ENCODE measurements around the gene LDHB. TPM values are rescaled to one million over a fixed set of nuclear protein-coding genes. Genes with fewer than 3 reads are reported as not detected.

The LDHB gene
- total and polyA plus RNA-seq, 11 donors = 1,099 to 3,071 (median 2,070) TPM

GRCh38 chr12:21691515-21691914, 33.9 kb upstream of the LDHB start:
- Histone ChIP-seq H3K4me3 (no peak overlapping the region), H3K9me3 (peaks cover 0 to 27% (median 7%) of the 10 kb centered on the region in 12 donors), H3K27me3 (no peaks in the 10 kb centered on the region), H3K4me1 (no peaks in the 10 kb centered on the region), H3K36me3 (no peaks in the 10 kb centered on the region), H3K27ac (no peak overlapping the region)
- TF ChIP-seq POLR2A (IDR thresholded peaks at IDR 0.05) = no peak
- no peak for ATAC-seq
- intact Hi-C loops (cut with DNase I) = loop anchor here in 1 of 10 donors (10.0 kb wide), 1 partner anchor 763 kb away; no protein-coding TSS in a partner anchor
- 81 to 90% (median 83%) methylated on average over 1 of the region's 1 CpG for WGBS, 4 donors
- DNase-seq = no peak

GRCh38 chr12:21690704-21691368, 33.2 kb upstream of the LDHB start:
- Histone ChIP-seq H3K27me3 (peaks cover 0 to 2% (median 0%) of the 10 kb centered on the region in 9 donors), H3K36me3 (no peaks in the 10 kb centered on the region), H3K4me1 (no peaks in the 10 kb centered on the region), H3K4me3 (no peak overlapping the region), H3K27ac (no peak overlapping the region), H3K9me3 (peaks cover 0 to 27% (median 7%) of the 10 kb centered on the region in 12 donors)
- DNase-seq (no peak), ATAC-seq (no peak)
- TF ChIP-seq, protein P1, sequence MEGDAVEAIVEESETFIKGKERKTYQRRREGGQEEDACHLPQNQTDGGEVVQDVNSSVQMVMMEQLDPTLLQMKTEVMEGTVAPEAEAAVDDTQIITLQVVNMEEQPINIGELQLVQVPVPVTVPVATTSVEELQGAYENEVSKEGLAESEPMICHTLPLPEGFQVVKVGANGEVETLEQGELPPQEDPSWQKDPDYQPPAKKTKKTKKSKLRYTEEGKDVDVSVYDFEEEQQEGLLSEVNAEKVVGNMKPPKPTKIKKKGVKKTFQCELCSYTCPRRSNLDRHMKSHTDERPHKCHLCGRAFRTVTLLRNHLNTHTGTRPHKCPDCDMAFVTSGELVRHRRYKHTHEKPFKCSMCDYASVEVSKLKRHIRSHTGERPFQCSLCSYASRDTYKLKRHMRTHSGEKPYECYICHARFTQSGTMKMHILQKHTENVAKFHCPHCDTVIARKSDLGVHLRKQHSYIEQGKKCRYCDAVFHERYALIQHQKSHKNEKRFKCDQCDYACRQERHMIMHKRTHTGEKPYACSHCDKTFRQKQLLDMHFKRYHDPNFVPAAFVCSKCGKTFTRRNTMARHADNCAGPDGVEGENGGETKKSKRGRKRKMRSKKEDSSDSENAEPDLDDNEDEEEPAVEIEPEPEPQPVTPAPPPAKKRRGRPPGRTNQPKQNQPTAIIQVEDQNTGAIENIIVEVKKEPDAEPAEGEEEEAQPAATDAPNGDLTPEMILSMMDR (IDR thresholded peaks at IDR 0.05) = no peak
- no peak for TF ChIP-seq POLR2A (IDR thresholded peaks at IDR 0.05)
- WGBS, 4 donors = 78 to 86% (median 81%) methylated on average over 2 of the region's 2 CpGs
- intact Hi-C loops (cut with DNase I) = loop anchor here in 1 of 10 donors (10.0 kb wide), 1 partner anchor 764 kb away; no protein-coding TSS in a partner anchor

- Histone ChIP-seq H3K27ac (peak overlapping the region in 6 of 12 donors; percentile 17 to 53 (median 38)), H3K4me1 (peaks cover 0 to 16% (median 0%) of the 10 kb centered on the region in 12 donors), H3K36me3 (no peaks in the 10 kb centered on the region), H3K4me3 (no peak overlapping the region), H3K27me3 (peaks cover 0 to 2% (median 0%) of the 10 kb centered on the region in 9 donors), H3K9me3 (peaks cover 0 to 2% (median 0%) of the 10 kb centered on the region in 12 donors)
- ATAC-seq (peak in 3 of 4 donors; percentile 50 to 81 (median 65)), DNase-seq (no peak)
- 43 to 58% (median 49%) methylated on average over 3 of the region's 3 CpGs for WGBS, 4 donors
- TF ChIP-seq, protein P1 (IDR thresholded peaks at IDR 0.05) = no peak
- TF ChIP-seq POLR2A (IDR thresholded peaks at IDR 0.05) = no peak
- intact Hi-C loops (cut with DNase I) = loop anchor here in 4 of 10 donors (2.0 to 10.0 kb wide), 5 partner anchors 74 to 186 kb away; partner anchors contain the start of genes GOLT1B (in 2 of the 4) and RECQL (in 2 of the 4)
Observed at GRCh38 chr12:21683115-21683514, 25.5 kb upstream of the LDHB start.

- Histone ChIP-seq H3K9me3 (no peaks in the 10 kb centered on the region), H3K27ac (no peak overlapping the region), H3K36me3 (no peaks in the 10 kb centered on the region), H3K27me3 (no peaks in the 10 kb centered on the region), H3K4me1 (peaks cover 0 to 16% (median 0%) of the 10 kb centered on the region in 12 donors), H3K4me3 (no peak overlapping the region)
- TF ChIP-seq POLR2A (IDR thresholded peaks at IDR 0.05) = no peak
- TF ChIP-seq, protein P1 (IDR thresholded peaks at IDR 0.05) = no peak
- no peak for ATAC-seq
- DNase-seq = no peak
- intact Hi-C loops (cut with DNase I) = loop anchor here in 6 of 10 donors (1.0 to 10.0 kb wide), 6 partner anchors 72 to 384 kb away; partner anchors contain the start of genes GOLT1B (in 2 of the 6) and RECQL (in 2 of the 6)
- 4 to 13% (median 10%) methylated on average over 1 of the region's 1 CpG for WGBS, 4 donors
Observed at GRCh38 chr12:21678959-21679358, 21.3 kb upstream of the LDHB start.
